ENCODE measurements around the gene PPARG. TPM values are rescaled to one million over a fixed set of nuclear protein-coding genes. Genes with fewer than 3 reads are reported as not detected.

PPARG gene
- total and polyA plus RNA-seq, 2 experiments from 2014 or later = 25.1 to 37.9 TPM

DNA sequence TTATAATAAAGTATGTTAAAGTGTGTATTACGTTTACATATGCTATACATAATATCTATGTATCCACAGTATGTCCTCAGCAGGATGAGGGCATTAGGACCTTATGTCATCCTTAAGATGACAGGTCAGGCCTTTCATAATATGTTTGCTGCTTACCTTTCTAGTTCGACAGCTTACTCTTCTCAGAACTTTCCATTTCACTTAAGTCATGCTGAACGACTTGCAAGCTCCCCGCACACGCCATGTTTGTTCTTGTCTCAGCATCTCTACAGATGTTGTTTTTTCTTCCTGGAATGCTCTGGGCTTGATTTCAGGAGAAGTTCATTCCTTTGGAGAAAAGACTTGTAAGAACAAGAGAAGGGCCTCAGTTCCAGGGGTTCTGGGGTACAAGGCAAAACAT, 36.0 kb upstream of the PPARG start:
- H3K9me3 ChIP-seq (ENCODE audit: low read depth) = peaks cover 7% of the 10 kb centered on the region
- peak overlapping the region; percentile 30 for H3K27ac ChIP-seq
- no peaks in the 10 kb centered on the region for H3K36me3 ChIP-seq (replicated peaks; ENCODE audit: insufficient read depth, low read depth)
- TF ChIP-seq, protein P1, sequence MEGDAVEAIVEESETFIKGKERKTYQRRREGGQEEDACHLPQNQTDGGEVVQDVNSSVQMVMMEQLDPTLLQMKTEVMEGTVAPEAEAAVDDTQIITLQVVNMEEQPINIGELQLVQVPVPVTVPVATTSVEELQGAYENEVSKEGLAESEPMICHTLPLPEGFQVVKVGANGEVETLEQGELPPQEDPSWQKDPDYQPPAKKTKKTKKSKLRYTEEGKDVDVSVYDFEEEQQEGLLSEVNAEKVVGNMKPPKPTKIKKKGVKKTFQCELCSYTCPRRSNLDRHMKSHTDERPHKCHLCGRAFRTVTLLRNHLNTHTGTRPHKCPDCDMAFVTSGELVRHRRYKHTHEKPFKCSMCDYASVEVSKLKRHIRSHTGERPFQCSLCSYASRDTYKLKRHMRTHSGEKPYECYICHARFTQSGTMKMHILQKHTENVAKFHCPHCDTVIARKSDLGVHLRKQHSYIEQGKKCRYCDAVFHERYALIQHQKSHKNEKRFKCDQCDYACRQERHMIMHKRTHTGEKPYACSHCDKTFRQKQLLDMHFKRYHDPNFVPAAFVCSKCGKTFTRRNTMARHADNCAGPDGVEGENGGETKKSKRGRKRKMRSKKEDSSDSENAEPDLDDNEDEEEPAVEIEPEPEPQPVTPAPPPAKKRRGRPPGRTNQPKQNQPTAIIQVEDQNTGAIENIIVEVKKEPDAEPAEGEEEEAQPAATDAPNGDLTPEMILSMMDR (IDR thresholded peaks at IDR 0.05; ENCODE audit: poor library complexity) = no peak
- TF ChIP-seq EZH2phosphoT487 (IDR thresholded peaks at IDR 0.05; ENCODE audit: low read depth, severe bottlenecking, unreplicated experiment) (no peak), EZH2 (IDR thresholded peaks at IDR 0.05; ENCODE audit: borderline replicate concordance) (no peak)
- H4K20me1 ChIP-seq (ENCODE audit: insufficient read depth, poor library complexity, severe bottlenecking) = no peaks in the 10 kb centered on the region
- DNase-seq (ENCODE audit: low spot score) = peak; percentile 8
- no peaks in the 10 kb centered on the region for H3K79me2 ChIP-seq
- H2AFZ ChIP-seq = no peak overlapping the region
- H3K4me1 ChIP-seq (ENCODE audit: insufficient read depth) = peaks cover 6% of the 10 kb centered on the region
- no peaks in the 10 kb centered on the region for H3K27me3 ChIP-seq
- 76% methylated on average over 5 of the region's 5 CpGs for WGBS (ENCODE audit: low lambda C conversion rate, missing lambda C conversion rate)
- H3K4me2 ChIP-seq = no peak overlapping the region
- no peaks in the 10 kb centered on the region for H3K9me2 ChIP-seq (replicated peaks; ENCODE audit: insufficient read depth)
- H3K4me3 ChIP-seq = no peak overlapping the region

DNA sequence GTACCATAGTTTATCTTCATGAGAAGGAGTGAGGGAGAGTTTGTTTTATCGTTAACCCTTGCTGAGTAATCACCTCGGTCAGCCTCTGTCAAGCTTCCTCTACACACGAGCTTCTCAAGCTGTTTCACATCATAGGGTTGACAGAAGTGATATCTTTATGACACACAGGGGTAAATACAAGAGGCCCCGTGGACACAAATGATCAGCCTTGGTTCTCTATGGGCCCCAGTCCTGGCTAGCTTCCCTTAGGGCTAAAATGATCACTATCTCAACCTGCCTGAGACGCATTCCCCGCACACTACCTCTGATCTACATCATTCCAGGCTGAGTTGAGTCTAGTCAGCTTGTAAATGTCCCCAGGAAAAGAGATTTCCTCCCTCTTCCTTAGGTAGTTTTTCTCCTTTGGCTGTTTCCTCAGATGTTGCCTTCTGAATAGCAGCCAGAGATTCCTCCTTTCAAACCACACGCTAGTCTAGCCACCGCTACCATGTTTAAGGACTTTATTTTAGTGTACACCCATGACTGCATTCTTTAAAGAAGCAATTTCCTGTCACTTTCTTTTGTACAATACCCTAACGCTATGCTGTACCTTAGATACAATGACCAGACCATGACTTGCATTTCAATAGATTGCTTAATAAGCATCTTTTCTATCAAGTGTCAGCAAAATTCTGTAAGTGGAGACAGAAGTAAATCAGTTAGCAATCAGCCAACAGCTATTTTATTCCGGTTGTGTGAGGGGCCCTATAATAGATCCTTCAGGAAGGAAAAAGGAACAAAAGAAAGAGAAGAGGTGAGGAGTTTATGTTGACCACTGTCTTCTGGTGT, 35.1 kb upstream of the PPARG start:
- Histone ChIP-seq H3K4me3 (no peak overlapping the region), H4K20me1 (ENCODE audit: insufficient read depth, poor library complexity, severe bottlenecking) (no peaks in the 10 kb centered on the region), H3K9me2 (replicated peaks; ENCODE audit: insufficient read depth) (no peaks in the 10 kb centered on the region), H3K79me2 (no peaks in the 10 kb centered on the region), H2AFZ (no peak overlapping the region), H3K4me1 (ENCODE audit: insufficient read depth) (peaks cover 6% of the 10 kb centered on the region), H3K27ac (peak overlapping the region; percentile 79), H3K27me3 (no peaks in the 10 kb centered on the region), H3K9me3 (ENCODE audit: low read depth) (peaks cover 7% of the 10 kb centered on the region), H3K4me2 (peak overlapping the region; percentile 21), H3K36me3 (replicated peaks; ENCODE audit: insufficient read depth, low read depth) (no peaks in the 10 kb centered on the region)
- WGBS (ENCODE audit: low lambda C conversion rate, missing lambda C conversion rate) = 35% methylated on average over 10 of the region's 10 CpGs
- TF ChIP-seq, protein P1 (IDR thresholded peaks at IDR 0.05; ENCODE audit: poor library complexity) = no peak
- no peak for TF ChIP-seq EZH2 (IDR thresholded peaks at IDR 0.05; ENCODE audit: borderline replicate concordance)
- no peak for TF ChIP-seq EZH2phosphoT487 (IDR thresholded peaks at IDR 0.05; ENCODE audit: low read depth, severe bottlenecking, unreplicated experiment)
- DNase-seq (ENCODE audit: low spot score) = peak; percentile 48

DNA sequence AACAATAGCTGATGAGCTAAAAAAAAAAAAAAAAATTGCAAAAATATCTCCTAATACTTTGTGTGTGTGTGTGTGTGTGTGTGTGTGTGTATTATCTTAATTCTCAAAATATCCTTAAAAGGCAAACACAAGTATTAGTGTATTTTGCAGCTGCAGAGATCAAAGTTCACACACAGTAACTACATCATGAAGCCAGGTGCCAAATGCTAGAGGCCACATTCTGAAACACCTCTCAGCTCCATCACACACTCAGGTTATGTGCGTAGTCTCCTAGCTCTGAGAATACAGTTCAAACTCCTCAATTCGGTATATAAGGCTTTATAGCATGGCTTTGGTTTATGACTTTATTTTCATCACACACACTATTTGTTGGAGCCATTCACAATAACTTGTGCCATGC, 33.5 kb upstream of the PPARG start:
- TF ChIP-seq EZH2 (IDR thresholded peaks at IDR 0.05; ENCODE audit: borderline replicate concordance) (no peak), EZH2phosphoT487 (IDR thresholded peaks at IDR 0.05; ENCODE audit: low read depth, severe bottlenecking, unreplicated experiment) (no peak)
- TF ChIP-seq, protein P1 (IDR thresholded peaks at IDR 0.05; ENCODE audit: poor library complexity) = no peak
- Histone ChIP-seq H3K27me3 (no peaks in the 10 kb centered on the region), H3K9me3 (ENCODE audit: low read depth) (no peaks in the 10 kb centered on the region), H3K9me2 (replicated peaks; ENCODE audit: insufficient read depth) (no peaks in the 10 kb centered on the region), H3K4me3 (no peak overlapping the region), H3K79me2 (no peaks in the 10 kb centered on the region), H2AFZ (no peak overlapping the region), H3K4me1 (ENCODE audit: insufficient read depth) (peaks cover 6% of the 10 kb centered on the region), H3K4me2 (no peak overlapping the region), H3K27ac (peak overlapping the region; percentile 52), H3K36me3 (replicated peaks; ENCODE audit: insufficient read depth, low read depth) (no peaks in the 10 kb centered on the region), H4K20me1 (ENCODE audit: insufficient read depth, poor library complexity, severe bottlenecking) (no peaks in the 10 kb centered on the region)
- DNase-seq (ENCODE audit: low spot score) = peak; percentile 18
- 75% methylated on average over 2 of the region's 2 CpGs for WGBS (ENCODE audit: low lambda C conversion rate, missing lambda C conversion rate)

All from hepatocyte (in vitro differentiated cells).